Coronary artery (tissue), 2 donors: Measurements from ENCODE around the gene CADM1.

Source experiments
- DNase-seq: peaks from one replicate; pipeline ENCODE4 v3.0.0-alpha.2; 2017; ENCODE audit warnings: low spot score
- H3K27ac ChIP-seq, 2 donors: fragments of 200-600 bp; sonication (generic); one replicate each; pipeline ENCODE4 v1.5.1; 2016 to 2019
- H3K4me3 ChIP-seq: fragments of 200-600 bp; sonication (generic); 2 replicates; pipeline ENCODE4 v1.5.1; 2016; ENCODE audit warnings: mild to moderate bottlenecking, moderate library complexity
- CTCF ChIP-seq: fragments of 200-600 bp; sonication (generic); IDR thresholded peaks from one replicate; pipeline ENCODE4 v1.5.1; 2019; ENCODE audit warnings: antibody characterized with exemption

Gene CADM1

GRCh38 chr11:115515647-115516395, 11.6 kb upstream of the CADM1 start:
- no peak overlapping the region for H3K4me3 ChIP-seq
- TF ChIP-seq CTCF: no peak
- DNase-seq: no peak
- no peak overlapping the region for H3K27ac ChIP-seq

GRCh38 chr11:115506954-115507675, 2.9 kb upstream of the CADM1 start:
- Histone ChIP-seq H3K27ac (no peak overlapping the region), H3K4me3 (no peak overlapping the region)
- DNase-seq: no peak
- TF ChIP-seq CTCF: no peak

GRCh38 chr11:115505175-115505574, 960 bp upstream of the CADM1 start:
- DNase-seq: no peak

GRCh38 chr11:115503886-115504275, 334 bp downstream of the CADM1 start:
- no peak for TF ChIP-seq CTCF
- no peak for DNase-seq
- H3K4me3 ChIP-seq: peak overlapping the region; percentile 79
- H3K27ac ChIP-seq: peak overlapping the region; percentile 39 to 82

More at GRCh38 chr11:115505175-115505574, 960 bp upstream of the CADM1 start:
- no peak for TF ChIP-seq CTCF
- Histone ChIP-seq H3K4me3 (peak overlapping the region; percentile 79), H3K27ac (peak overlapping the region in 1 of 2 donors; percentile 82)

- Histone ChIP-seq H3K27ac (peak overlapping the region; percentile 39 to 82), H3K4me3 (peak overlapping the region; percentile 79)
- no peak for DNase-seq
- no peak for TF ChIP-seq CTCF
Observed at GRCh38 chr11:115503083-115503885, 931 bp downstream of the CADM1 start.

GRCh38 chr11:115502636-115503082, 1.6 kb downstream of the CADM1 start:
- DNase-seq: no peak
- Histone ChIP-seq H3K4me3 (peak overlapping the region; percentile 79), H3K27ac (peak overlapping the region in 1 of 2 donors; percentile 82)
- no peak for TF ChIP-seq CTCF
